Left renal cortex interstitium (tissue), 4 donors: ENCODE results near the gene POLR3A. TPM values are rescaled to one million over a fixed set of nuclear protein-coding genes. Genes with fewer than 3 reads are reported as not detected.
A peak's percentile ranks its signal among the peaks of the same experiment; 100 is the strongest.

ENCODE experiments used
- DNase-seq, 4 donors: peaks; one replicate each; pipeline ENCODE4 v3.0.0-alpha.2; 2013; ENCODE audit warnings: low read depth in 4 of 4, low spot score in 2 of 4, missing footprints in 1 of 4
- polyA plus RNA-seq, 4 donors: library from polyadenylated mRNA; unstranded; fragments of 120-200 nt; gene quantifications; one replicate each; pipeline ENCODE4 v1.2.1, GENCODE V29; 2013; ENCODE audit not compliant: insufficient read length in 4 of 4

POLR3A gene
- polyA plus RNA-seq, 4 donors = 15.8 to 18.9 (median 17.6) TPM

DNA sequence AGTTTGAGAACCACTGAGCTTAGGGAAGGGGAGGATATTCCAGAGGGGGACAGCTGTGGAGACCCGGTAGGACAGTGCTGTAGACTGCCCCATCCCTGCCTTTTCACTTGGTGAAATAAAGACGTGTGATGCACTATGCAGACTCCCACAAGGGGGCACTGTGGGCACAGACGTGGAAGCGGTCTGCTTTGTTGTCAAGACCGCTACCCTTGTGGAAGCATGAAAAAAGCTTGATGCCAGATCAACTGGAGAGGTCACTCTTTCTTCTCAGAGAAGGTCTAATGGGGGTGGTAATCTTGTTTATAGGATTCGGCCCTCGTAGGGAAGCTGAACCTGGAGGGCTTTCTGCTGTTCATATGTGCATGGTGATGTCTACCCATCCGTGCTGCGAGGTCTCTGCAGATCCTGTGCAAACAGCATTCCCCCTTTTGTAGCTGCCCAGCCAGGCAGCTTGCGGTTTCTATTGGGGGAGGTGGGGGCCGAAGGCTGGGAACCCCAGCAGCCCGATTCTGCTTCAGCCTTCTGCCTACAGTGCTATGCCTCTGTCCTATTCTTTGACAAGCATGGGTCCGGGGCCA is 18.1 kb upstream of the POLR3A start:
- peak; percentile 60 to 87 (median 81) for DNase-seq

- DNase-seq = no peak
These were observed 17.5 kb upstream of the POLR3A start for GRCh38 chr10:78046711-78047269.

DNA sequence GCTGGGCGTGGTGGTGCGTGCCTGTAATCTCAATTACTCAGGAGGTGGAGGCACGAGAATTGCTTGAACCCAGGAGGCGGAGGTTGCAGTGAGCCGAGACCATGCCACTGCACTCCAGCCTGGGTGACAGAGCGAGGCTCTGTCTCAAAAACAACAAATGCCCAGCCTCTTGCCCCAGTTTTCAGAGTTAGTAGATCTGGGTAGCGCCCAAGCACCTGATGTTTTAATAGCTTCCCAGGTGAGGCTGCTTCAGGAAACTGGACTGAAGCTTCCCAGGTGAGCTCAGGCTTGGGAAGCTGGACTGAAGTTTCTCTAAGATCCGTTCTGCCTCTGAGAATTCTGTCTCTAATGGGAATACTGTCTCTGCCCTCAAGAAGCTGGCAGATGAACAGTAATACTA is 16.5 kb upstream of the POLR3A start:
- no peak for DNase-seq

DNA sequence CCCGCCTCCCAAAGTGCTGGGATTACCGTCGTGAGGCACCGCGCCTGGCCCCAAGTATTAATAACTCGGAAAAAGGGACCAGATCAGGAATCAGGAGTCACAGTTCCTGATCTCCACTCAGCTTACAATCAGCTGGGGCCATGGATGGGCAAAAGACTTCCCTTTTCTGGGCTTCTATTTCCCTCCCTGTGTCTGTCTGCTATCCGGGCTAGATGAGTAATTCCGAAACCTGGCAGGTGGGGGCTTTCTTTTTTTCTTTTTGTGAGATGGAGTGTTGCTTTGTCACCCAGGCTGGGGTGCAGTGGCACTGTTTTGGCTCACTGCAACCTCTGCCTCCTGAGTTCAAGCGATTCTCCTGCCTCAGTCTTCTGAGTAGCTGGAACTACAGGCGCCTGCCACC is 15.9 kb upstream of the POLR3A start:
- DNase-seq = no peak

GRCh38 chr10:78044699-78045098 is 15.4 kb upstream of the POLR3A start:
- DNase-seq = no peak

GRCh38 chr10:78044179-78044578 is 14.9 kb upstream of the POLR3A start:
- DNase-seq = no peak

- DNase-seq = no peak
These were observed 13.4 kb upstream of the POLR3A start for GRCh38 chr10:78042752-78043104.

GRCh38 chr10:78042058-78042751 is 12.9 kb upstream of the POLR3A start:
- no peak for DNase-seq

DNA sequence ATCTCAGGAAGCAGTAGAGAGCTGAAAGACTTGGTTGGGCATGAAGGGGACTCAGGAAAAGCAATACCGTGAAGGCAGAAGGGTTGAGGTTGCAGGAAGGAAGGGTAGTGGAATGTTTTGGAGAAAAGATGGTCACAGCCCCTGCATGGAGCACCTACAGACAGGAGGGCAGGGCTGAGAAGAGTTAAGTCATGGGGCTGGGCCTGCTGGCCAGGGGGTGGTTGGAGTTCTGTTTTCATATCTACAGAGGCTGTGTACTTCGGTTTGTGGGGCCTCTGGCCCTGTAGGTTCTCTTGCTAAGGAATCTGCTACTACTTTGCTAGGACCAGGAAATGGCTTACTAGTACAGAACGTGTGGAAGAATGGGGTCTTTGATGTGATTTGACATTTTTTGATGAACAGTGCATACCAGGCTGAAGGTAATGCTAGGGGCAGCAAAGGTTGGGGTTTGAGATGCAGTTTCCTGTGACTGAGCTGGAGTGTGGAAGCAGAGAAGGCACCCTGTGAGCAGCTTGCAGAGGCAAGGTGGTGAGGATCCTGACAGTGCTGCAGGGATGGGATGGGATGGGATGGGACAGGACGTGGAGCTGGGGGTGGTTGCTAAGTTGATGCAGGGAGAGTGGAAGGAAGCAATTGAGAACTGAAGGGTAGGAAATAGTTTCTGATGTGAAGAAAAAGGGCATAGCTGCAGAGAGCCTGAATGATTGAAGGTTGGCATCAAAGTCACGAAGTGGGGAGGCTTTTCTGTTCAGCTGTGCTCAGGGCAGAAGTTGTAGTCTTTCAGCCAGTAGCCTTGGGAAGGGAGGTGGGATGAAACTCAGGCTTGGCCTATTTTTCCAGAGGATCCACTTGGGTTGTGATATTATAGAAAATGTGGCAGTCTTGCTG is 12.1 kb upstream of the POLR3A start:
- no peak for DNase-seq

GRCh38 chr10:78039743-78040142 is 10.4 kb upstream of the POLR3A start:
- DNase-seq = no peak

GRCh38 chr10:78038791-78039547 is 9.7 kb upstream of the POLR3A start:
- no peak for DNase-seq

- DNase-seq = no peak
These were observed 8.8 kb upstream of the POLR3A start for GRCh38 chr10:78038105-78038504.

DNA sequence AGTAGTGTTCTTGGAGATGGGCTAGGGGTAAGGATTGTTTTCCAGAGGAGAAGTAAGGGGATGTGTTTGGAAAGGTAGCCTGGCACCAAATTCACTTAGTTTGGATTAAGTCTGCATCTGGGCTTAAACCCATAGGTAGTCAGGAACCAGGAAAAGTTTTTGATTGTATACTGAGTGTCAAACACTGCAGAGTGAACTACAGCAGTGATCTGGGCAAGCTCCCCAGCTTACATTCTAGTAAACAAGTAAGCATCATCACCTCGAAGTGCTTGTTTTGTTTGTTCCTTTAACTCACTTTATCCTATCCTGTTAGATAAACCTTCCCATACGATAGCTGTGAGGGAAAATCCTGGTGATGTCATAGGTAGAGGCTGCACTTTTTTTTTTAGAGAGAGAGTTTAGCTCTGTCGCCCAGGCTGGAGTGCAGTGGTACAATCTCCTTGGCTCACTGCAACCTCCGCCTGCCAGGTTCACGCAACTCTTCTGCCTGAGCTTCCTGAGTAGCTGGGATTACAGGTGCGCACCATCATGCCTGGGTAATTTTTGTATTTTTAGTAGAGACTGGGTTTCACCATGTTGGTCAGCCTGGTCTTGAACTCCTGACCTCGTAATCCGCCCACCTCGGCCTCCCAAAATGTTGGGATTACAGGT is 6.7 kb upstream of the POLR3A start:
- DNase-seq = no peak

DNA sequence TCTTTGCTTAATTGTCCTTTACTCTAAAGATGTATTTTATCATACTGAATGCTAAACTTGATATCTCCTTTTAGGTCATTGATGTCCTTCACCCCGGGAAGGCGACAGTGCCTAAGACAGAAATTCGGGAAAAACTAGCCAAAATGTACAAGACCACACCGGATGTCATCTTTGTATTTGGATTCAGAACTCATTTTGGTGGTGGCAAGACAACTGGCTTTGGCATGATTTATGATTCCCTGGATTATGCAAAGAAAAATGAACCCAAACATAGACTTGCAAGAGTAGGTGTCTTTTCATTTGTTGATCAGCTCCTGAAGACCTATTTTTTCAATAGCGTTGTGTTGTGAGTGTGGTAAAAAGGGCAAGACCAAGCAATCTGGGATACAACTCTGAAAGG is 6.1 kb upstream of the POLR3A start:
- DNase-seq = no peak

GRCh38 chr10:78035025-78035424 is 5.7 kb upstream of the POLR3A start:
- DNase-seq = no peak

DNA sequence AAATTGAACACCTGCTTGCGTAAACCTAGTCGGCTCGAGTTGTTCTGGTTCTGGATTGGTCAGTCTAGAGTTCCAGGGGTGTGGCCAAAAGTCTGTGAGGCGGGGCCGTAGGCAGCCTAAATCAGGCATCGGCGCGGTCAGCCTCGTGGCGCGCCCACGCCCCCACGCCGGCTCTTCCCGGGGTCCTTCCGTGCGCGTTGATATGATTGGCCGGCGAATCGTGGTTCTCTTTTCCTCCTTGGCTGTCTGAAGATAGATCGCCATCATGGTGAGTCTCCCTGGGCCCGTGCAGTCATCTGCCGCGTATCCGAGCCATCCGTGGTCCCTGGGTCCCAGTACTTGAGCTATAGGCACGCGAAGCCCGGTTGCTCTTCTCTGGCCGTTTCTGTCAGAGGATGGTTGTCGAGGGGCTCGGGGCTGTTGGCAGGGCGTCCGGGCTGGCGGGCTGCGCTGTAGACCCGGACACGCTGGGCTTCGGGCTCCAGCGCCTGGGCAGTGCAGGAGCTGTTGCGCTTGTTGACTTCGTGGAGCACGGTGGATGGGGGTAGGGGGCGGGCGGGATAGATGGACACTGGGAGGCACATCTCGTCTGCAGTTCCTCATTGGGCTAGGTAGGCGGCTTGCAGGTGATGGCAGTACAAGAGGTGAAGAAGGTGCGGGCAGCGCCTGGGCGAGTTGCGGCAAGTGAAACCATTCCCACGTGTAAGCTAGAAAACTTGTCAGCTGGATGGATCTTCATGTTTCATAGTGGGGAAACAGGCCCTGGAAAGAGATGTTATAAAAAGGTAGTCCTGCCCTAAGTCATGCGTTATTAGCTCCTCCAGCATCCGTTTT is 4.5 kb upstream of the POLR3A start, which contains the start of gene RPS24:
Gene RPS24, plus strand, starts transcription at position 227 of the 834 bp plus-strand sequence. Its CDS starts 39 bp downstream, at position 266.
- DNase-seq = peak; percentile 91 to 96 (median 93)

GRCh38 chr10:78033387-78033636 is 4.0 kb upstream of the POLR3A start:
- DNase-seq = no peak

DNA sequence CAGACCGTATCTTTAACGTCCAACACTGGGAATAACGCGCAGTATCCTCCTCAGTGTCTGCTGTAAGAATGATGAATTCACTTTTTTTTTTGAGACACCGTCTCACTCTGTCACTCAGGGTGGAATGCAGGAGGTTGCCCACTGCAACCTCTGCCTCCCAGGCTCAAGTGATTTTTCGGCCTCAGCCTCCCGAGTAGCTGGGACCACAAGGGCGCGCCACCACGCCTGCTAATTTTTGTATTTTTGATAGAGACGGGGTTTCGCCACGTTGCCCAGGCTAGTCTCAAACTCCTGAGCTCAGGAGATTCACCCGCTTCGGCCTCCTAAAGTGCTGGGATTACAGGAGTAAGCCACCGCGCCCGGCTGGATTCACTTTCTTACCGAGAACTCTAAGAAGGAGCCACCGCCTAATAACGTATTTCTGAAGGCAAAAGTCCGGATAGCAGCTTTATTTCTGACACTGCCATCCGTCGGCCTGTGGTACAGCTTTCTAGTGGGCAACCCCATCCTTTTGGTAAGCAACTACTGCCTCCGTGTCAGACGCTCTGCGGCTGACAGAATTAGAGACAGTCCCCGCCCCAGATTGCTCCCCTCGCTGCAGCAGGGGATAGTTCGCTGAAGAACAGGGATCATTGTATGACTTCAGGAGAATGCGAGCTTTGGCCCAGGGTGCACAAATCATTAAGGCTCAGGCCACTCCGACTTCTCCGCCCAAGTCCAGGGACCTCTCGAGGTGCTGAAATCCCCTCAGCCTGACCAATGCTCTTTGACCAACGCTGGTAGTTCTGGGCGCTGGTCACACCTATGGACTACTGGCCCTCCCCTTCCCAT is 662 bp downstream of the POLR3A start:
- no peak for DNase-seq
